OCI-LY1 (cell line): ENCODE data around the gene M1AP.
"Not testable (repeated sequence)": the region's sequence is repeated elsewhere in the genome, so short reads cannot be mapped to it uniquely, and the experiment has no call there.

Experiments
- H2AFZ ChIP-seq: fragments of 200-600 bp; sonication (generic), shearing (Covaris generic); 2 replicates; pipeline ENCODE4 v1.6.0; 2014; ENCODE audit warnings: antibody characterized with exemption, mild to moderate bottlenecking, low read length
- H3F3A ChIP-seq: fragments of 200-600 bp; sonication (generic), shearing (Covaris generic); 2 replicates; pipeline ENCODE4 v1.6.0; 2014; ENCODE audit warnings: mild to moderate bottlenecking, antibody characterized with exemption, low read length, moderate library complexity; ENCODE audit not compliant: insufficient read depth
- H3K27ac ChIP-seq: fragments of 200-600 bp; sonication (generic); 2 replicates; pipeline ENCODE4 v1.5.1; 2014; ENCODE audit warnings: low read length, mixed run types, mild to moderate bottlenecking, low read depth; ENCODE audit not compliant: poor library complexity, severe bottlenecking
- H3K27me3 ChIP-seq: fragments of 200-600 bp; sonication (generic); 2 replicates; pipeline ENCODE4 v1.6.0; 2014; ENCODE audit warnings: antibody characterized with exemption, mild to moderate bottlenecking, low read length, moderate library complexity; ENCODE audit not compliant: insufficient read depth
- H3K36me3 ChIP-seq: fragments of 200-600 bp; sonication (generic); 2 replicates; pipeline ENCODE4 v1.6.1; 2014; ENCODE audit warnings: mild to moderate bottlenecking, antibody characterized with exemption, low read length, moderate library complexity, mixed read lengths; ENCODE audit not compliant: insufficient read depth
- H3K4me1 ChIP-seq: fragments of 200-600 bp; sonication (generic); 2 replicates; pipeline ENCODE4 v1.5.1; 2014; ENCODE audit warnings: mild to moderate bottlenecking, low read length, moderate library complexity; ENCODE audit not compliant: insufficient read depth, severe bottlenecking
- H3K4me2 ChIP-seq: fragments of 200-600 bp; sonication (generic), shearing (Covaris generic); 2 replicates; pipeline ENCODE4 v1.6.1; 2014; ENCODE audit warnings: low read length
- H3K4me3 ChIP-seq: fragments of 200-600 bp; sonication (generic); 2 replicates; pipeline ENCODE4 v1.5.1; 2014; ENCODE audit warnings: low read length, low read depth, mild to moderate bottlenecking, mixed read lengths; ENCODE audit not compliant: poor library complexity, severe bottlenecking
- H3K79me2 ChIP-seq: fragments of 200-600 bp; shearing (Covaris generic); 2 replicates; pipeline ENCODE4 v1.6.1; 2016; ENCODE audit warnings: mixed run types, low read length, mixed read lengths; ENCODE audit not compliant: insufficient read depth
- H3K9ac ChIP-seq: fragments of 200-600 bp; sonication (generic), shearing (Covaris generic); 2 replicates; pipeline ENCODE4 v1.6.1; 2014; ENCODE audit warnings: mild to moderate bottlenecking, low read length, mixed read lengths
- H3K9me2 ChIP-seq: fragments of 200-600 bp; sonication (generic), shearing (Covaris generic); 2 replicates; pipeline ENCODE4 v1.6.1; 2014; ENCODE audit warnings: low read depth, mild to moderate bottlenecking, low read length, mixed read lengths
- H3K9me3 ChIP-seq: fragments of 200-600 bp; shearing (Covaris generic); 2 replicates; pipeline ENCODE4 v1.6.1; 2014; ENCODE audit warnings: low read length, mixed read lengths
- H4K20me1 ChIP-seq: fragments of 200-600 bp; sonication (generic), shearing (Covaris generic); 2 replicates; pipeline ENCODE4 v1.6.0; 2016; ENCODE audit warnings: mild to moderate bottlenecking, low read length; ENCODE audit not compliant: insufficient read depth
- EZH2 ChIP-seq: fragments of 200-600 bp; sonication (generic), shearing (Covaris generic); IDR thresholded peaks from 2 replicates; pipeline ENCODE4 v1.8.0; 2017; ENCODE audit warnings: borderline replicate concordance, mixed run types, mild to moderate bottlenecking, antibody characterized with exemption, low read length, moderate library complexity, mixed read lengths
- TF ChIP-seq, protein P1 (sequence below): fragments of 200-600 bp; sonication (generic), shearing (Covaris generic); IDR thresholded peaks from 2 replicates; pipeline ENCODE4 v1.5.1; 2017; ENCODE audit warnings: mild to moderate bottlenecking, antibody characterized with exemption, low read length, moderate library complexity, mixed read lengths

Gene M1AP

DNA sequence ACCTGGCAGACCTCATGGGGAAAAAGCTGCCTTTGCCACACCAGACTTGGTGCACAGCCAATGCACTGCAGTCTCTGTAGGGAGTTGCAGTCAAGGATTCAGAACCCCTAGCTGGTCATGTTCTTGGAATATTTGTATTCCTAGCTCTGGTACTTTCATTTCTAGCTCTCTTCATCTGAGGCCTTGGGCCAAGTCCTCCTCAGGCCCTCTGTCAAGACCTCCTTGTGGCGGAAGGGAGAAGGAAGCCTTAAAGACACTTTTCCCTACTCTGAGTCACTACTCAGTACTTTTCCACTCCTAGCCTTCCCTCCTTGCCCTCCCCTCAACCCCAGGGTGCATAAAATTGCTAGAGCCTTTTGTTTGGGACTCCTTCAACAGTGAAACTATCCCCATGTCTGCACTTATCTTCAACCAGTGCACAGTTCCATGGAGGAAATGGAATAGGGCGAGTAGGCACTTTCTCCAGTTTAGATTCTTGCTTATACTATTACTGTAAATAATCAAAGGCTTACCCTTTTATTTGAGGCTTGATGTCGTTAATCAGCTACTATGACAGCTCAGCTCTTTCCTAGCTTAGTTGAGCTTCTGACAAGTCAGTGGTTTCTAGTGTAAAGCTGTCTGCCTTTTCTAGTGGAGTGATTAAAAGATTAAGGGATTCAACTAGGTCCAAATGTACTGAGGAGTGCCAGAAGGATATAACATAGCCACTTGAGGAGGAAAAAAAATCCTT lies 15.8 kb downstream of the M1AP start:
- H2AFZ ChIP-seq = no peak overlapping the region

DNA sequence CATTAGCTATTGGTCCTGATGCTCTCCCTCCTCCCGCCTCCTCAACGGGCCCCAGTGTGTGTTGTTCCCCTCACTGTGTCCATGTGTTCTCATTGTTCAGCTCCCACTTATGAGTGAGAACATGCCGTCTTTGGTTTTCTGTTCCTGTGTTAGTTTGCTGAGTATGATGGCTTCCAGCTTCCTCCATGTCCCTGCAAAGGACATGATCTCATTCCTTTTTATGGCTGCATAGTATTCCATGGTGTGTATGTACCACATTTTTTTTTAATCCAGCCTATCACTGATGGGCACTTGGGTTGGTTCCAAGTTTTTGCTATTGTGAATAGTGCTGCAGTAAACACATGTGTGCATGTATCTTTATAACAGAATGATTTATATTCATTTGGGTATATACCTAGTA lies 17.7 kb downstream of the M1AP start:
- not testable (repeated sequence) for H4K20me1 ChIP-seq, H3K4me2 ChIP-seq, H3K27me3 ChIP-seq, H3K4me3 ChIP-seq, H3K9ac ChIP-seq, H2AFZ ChIP-seq, H3K9me3 ChIP-seq, H3F3A ChIP-seq, H3K4me1 ChIP-seq, H3K9me2 ChIP-seq, H3K36me3 ChIP-seq, H3K79me2 ChIP-seq, H3K27ac ChIP-seq

More for the DNA sequence above, 15.8 kb downstream of the M1AP start:
- TF ChIP-seq, protein P1, sequence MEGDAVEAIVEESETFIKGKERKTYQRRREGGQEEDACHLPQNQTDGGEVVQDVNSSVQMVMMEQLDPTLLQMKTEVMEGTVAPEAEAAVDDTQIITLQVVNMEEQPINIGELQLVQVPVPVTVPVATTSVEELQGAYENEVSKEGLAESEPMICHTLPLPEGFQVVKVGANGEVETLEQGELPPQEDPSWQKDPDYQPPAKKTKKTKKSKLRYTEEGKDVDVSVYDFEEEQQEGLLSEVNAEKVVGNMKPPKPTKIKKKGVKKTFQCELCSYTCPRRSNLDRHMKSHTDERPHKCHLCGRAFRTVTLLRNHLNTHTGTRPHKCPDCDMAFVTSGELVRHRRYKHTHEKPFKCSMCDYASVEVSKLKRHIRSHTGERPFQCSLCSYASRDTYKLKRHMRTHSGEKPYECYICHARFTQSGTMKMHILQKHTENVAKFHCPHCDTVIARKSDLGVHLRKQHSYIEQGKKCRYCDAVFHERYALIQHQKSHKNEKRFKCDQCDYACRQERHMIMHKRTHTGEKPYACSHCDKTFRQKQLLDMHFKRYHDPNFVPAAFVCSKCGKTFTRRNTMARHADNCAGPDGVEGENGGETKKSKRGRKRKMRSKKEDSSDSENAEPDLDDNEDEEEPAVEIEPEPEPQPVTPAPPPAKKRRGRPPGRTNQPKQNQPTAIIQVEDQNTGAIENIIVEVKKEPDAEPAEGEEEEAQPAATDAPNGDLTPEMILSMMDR = no peak
- TF ChIP-seq EZH2 = no peak
- H4K20me1 ChIP-seq = no peaks in the 10 kb centered on the region
- H3F3A ChIP-seq = no peaks in the 10 kb centered on the region
- no peaks in the 10 kb centered on the region for H3K79me2 ChIP-seq
- H3K27ac ChIP-seq = no peak overlapping the region
- no peaks in the 10 kb centered on the region for H3K9me2 ChIP-seq
- no peaks in the 10 kb centered on the region for H3K4me1 ChIP-seq
- H3K27me3 ChIP-seq = no peaks in the 10 kb centered on the region
- H3K36me3 ChIP-seq = no peaks in the 10 kb centered on the region
- no peaks in the 10 kb centered on the region for H3K9me3 ChIP-seq
- H3K4me3 ChIP-seq = no peak overlapping the region
- no peak overlapping the region for H3K9ac ChIP-seq
- H3K4me2 ChIP-seq = no peak overlapping the region

DNA sequence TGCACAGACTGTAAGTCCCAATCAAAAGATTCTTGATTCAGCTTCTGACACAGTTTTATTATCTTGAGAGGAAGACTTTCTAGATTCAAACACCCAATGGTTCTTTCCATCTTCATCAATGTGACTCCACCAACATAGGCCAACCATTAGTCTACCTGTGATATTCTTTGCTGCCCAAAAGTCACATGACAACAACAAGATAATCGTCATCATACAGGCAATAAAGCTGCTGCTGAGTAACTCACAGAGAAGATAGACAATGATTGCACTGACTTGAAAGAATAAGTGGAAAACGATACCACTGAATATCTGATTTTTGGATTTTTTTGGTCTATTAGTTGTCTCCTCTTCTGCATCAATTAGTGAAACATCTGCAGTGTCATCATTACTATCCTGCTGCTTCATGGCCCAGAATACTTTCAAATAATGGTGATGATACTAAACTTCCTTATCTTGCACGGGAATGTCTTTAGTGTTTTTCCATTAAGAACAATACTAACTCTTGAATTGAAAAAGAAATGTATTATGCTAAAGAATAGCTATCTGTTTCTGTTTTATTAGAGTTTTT lies 19.5 kb downstream of the M1AP start:
- H3K79me2 ChIP-seq = no peaks in the 10 kb centered on the region
- H4K20me1 ChIP-seq = no peaks in the 10 kb centered on the region
- H3K4me2 ChIP-seq = no peak overlapping the region
- H3K4me1 ChIP-seq = no peaks in the 10 kb centered on the region
- no peak overlapping the region for H3K9ac ChIP-seq
- H3K27me3 ChIP-seq = no peaks in the 10 kb centered on the region
- no peaks in the 10 kb centered on the region for H3K9me3 ChIP-seq
- H3F3A ChIP-seq = no peaks in the 10 kb centered on the region
- H3K9me2 ChIP-seq = no peaks in the 10 kb centered on the region
- H3K36me3 ChIP-seq = no peaks in the 10 kb centered on the region
- no peak overlapping the region for H3K4me3 ChIP-seq
- H2AFZ ChIP-seq = no peak overlapping the region
- TF ChIP-seq EZH2 = no peak
- TF ChIP-seq, protein P1 = no peak
- no peak overlapping the region for H3K27ac ChIP-seq
